NOMO-1 (cell line): ENCODE results near the gene DAB2IP.

ENCODE experiments used
- DNase-seq, 2 experiments: peaks; one replicate each; lab custom pipeline; 2025; ENCODE audit not compliant: unreplicated experiment in 2 of 2; lab: John Stamatoyannopoulos, UW

Gene DAB2IP

DNA sequence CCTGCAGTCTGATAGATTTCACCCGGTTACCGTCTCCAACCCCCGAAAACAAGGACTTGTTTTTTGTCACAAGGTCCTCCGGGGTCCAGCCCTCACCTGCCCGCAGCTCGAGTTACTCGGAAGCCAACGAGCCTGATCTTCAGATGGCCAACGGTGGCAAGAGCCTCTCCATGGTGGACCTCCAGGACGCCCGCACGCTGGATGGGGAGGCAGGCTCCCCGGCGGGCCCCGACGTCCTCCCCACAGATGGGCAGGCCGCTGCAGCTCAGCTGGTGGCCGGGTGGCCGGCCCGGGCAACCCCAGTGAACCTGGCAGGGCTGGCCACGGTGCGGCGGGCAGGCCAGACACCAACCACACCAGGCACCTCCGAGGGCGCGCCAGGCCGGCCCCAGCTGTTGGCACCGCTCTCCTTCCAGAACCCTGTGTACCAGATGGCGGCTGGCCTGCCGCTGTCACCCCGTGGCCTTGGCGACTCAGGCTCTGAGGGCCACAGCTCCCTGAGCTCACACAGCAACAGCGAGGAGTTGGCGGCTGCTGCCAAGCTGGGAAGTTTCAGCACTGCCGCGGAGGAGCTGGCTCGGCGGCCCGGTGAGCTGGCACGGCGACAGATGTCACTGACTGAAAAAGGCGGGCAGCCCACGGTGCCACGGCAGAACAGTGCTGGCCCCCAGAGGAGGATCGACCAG lies 121.3 kb downstream of the DAB2IP start:
- DNase-seq = no peak

DNA sequence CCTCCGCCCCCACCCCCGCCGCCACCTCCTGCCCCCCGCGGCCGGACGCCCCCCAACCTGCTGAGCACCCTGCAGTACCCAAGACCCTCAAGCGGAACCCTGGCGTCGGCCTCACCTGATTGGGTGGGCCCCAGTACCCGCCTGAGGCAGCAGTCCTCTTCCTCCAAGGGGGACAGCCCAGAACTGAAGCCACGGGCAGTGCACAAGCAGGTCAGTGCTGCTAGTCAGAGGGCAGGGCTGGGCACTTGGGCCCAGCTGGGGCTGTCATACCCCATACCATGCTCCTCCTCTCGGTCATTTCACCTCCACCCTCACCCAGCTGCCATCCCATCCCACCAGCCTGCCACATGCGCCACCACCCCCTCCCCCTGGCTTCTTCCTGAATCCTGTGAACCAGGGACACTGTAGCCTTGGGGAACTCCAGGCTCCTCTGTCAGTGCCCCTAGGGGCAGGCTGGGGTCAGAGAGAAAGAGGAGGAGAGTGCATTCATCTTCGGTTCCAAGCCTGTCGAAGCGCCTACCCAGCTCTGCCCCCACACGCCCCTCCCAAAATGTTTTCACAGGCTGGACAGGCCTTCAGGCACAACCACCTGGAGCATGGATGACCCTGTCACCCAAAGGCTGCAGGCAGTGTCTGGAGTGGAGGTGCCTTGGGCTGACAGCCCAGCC lies 122.0 kb downstream of the DAB2IP start:
- DNase-seq = no peak

DNA sequence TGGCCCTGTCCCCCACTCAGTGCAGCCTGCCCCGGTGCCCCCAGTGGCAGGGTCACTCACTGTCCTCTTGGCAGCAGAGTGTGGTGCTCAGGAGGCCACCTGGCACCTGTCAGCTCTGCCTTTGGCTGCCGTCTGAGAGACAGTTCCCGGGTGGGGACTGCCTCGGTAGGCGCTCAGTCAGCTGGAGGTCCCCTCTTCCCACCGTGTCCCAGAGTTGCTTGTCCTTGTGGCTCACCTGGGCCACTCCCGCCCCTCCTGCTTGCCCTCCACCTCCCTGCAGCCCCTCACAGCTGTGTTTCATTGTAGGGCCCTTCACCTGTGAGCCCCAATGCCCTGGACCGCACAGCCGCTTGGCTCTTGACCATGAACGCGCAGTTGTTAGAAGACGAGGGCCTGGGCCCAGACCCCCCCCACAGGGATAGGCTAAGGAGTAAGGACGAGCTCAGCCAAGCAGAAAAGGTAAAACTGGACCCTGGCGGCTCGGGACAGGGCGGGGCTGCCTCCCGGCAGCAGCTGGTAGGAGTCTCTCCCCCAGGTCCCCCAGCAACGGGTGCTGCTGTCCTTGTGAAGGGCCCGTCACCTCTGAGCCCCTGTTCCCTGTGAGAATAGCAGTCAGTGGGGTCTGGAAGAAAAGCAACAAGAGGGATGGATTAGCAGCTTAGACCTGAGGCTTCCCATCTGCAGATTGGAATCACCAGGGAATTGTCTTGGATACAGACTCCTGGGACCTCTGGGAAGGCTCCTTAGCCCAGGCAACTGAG lies 122.7 kb downstream of the DAB2IP start:
- no peak for DNase-seq

DNA sequence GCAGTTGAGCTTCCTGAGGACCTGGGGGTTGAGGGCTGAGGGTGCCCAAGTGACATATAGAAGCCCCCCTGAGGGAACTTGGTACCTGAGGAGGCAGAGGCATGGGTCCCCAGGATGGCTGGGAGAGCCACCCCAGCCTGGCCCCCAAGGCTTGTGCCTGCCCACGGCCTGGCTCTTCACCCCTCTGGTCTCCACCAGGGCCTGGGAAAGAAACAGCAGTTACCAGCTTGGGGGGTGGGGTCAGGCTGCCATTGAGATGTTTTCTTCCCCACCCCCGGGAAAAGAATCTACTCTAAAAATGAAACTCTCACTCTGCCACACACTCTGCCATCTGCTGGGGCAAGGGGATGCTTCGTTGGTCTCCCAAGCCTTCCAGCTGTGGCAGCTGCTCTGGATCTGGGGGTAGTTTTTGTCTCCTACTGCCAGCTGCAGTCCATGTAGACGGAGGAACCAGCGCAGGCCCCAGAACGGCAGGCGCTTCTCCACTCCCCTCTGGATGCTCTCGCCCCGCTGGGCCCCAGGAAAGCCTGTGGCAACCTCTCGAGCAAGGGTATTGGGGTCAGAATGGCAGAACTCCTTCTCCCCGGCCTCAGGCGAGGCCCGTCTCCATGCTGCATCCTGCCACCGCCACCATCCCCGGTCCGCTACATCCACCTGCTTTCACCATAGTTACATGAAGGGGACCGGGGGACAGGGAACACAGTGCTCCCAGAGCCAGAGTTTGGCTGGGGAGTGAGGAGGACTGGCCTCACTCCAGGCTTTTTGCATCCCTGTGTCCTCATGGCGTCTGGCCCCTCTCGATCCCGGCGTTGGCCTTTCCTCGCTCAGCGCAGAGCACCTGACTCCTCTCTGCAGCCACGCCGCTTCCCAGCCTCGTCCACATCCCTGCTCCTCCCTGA lies 123.5 kb downstream of the DAB2IP start:
- DNase-seq = no peak

DNA sequence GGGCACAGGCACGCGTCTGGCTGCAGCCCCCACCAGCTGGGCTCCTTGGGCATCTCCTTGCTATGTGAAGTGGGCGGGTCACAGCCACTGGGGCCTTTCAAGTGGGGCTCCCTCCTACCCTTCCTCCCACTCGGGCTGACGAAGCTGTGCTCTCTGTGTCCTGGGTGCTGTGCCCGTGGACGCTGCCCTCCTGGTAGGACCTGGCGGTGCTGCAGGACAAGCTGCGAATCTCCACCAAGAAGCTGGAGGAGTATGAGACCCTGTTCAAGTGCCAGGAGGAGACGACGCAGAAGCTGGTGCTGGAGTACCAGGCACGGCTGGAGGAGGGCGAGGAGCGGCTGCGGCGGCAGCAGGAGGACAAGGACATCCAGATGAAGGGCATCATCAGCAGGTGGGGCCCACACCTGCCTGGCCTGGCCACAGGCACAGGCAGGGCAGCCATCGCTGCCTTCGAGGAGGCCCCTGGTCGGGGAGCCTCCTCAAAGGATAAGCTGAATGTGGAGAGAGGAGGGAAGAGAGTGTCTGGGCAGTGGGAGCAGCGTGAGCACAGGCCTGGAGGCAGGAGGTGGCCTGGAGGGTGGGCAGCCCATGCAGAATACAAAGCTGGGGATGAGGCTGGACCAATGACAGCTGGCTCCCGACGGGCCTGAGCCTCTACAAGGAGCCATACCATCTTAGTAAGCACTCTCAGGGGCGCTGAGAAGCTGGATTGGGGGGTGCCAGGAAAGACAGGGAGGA lies 124.7 kb downstream of the DAB2IP start:
- DNase-seq = no peak

DNA sequence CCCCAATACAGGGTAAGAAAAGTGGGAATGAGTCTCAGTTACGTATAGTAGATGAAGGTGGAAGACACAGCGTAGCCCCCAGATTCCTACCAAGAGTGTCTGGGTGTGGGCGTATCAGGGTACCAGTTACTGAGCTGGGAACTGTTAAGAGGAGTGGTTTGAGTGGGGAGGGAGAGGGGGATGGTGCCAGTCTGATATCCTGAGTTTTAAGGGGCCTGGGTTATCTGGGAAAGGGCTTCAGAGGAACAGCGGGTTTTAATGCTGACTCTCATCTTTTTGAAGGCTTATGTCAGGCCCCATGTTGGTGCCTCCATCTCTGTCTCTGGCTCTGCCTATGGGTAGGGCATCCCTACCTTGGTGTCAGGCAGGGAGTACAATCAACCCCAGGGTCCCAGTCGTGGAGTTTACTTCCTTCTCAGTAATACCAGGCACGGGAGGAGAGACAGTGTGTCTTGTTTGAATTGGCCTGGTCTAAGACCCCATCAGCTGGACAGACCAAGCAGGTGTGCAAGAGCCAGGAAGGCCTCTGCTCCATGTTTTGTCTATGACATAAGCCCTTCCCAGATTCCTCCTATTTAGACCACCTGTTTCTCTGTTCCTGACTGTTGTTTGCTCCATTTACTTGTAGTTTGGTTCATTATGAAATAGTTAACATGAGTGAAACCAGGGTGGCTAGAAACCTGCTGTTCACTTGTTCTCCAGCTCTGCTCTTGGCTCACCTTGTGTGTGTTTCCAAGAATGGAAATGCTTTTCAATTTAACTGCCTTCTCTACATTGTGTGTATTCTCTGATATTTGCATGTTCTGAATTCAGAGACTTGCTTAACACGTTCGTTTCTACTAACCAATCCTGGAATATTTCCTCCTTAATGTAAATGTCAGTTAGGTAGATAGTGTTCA lies 125.6 kb downstream of the DAB2IP start:
- DNase-seq = no peak

DNA sequence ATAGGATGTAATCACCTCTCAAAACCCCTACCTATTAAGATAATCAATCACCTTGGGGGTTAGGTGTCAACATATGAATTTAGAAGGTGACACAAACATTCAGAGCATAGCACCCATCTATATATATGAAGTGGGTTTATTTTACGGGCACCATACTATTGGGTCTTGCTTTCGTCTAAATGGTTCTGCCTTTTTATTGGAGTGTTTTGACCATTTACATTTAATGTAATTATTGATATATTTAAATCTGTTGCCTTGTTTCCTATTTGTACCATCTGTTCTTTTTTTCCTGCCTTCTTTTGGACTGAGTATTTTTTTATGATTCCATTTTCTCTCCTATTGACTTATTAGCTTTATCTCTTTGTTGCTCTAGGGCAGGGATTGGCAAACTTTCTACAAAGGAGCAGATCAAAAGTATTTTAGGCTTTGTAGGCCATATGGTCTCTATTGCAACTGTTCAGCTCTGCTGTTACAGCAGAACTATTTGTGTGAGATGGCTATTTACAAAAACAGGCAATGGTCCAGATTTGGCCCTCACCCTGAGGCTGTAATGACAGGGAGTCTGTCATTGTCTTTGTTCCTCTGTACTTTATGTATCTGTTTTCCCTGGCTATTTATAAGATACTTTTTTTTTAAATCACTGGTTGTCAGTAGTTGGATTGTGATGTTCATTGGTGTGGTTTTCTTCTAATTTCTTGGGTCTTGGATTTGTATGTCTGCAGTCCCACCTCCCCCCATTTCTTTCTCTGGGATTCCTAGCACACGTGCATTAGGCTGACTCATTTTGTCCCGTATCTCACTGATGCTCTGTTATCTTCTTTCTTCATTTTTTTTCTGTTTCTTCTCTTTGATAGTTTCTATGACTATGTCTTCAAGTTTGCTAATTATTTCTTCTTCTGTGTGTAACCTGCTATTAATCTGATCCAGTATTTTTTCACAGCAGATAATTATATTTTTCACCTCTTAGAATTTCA lies 127.1 kb downstream of the DAB2IP start:
- DNase-seq = no peak

DNA sequence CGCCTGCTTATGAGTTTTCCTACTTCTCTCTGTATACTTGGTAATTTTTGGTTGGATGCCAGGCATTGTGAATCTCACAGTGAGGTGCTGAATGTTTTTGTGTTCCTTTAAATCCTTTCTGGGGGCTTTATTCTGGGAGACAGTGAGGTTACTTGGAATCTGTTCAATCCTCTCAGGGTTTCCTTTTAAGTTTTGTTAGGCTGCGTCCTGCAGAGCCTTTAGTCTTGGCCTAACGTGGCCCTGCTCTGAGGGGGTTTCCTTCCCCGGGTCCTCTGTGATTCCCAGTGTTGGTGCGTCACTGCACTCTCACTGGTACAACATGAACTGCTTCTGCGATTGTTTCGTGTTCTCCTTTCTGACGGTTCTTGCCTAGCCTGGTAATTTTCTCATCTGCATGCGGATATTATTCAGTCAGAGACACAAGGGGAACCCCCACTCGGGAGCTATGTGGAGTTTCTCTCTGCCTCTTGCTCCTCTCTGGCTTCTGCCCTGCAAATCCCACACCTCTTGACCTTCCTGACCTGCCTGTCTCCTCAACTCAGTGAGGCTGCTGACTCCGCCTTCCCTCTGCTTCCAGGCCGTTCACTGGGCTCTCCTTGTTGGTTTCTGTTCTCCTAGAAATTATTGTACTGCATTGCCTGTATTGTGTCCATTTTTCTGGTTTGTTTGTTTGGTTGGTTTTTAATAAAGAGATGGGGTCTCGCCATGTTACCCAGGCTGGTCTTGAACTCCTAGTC lies 128.1 kb downstream of the DAB2IP start:
- DNase-seq = no peak

DNA sequence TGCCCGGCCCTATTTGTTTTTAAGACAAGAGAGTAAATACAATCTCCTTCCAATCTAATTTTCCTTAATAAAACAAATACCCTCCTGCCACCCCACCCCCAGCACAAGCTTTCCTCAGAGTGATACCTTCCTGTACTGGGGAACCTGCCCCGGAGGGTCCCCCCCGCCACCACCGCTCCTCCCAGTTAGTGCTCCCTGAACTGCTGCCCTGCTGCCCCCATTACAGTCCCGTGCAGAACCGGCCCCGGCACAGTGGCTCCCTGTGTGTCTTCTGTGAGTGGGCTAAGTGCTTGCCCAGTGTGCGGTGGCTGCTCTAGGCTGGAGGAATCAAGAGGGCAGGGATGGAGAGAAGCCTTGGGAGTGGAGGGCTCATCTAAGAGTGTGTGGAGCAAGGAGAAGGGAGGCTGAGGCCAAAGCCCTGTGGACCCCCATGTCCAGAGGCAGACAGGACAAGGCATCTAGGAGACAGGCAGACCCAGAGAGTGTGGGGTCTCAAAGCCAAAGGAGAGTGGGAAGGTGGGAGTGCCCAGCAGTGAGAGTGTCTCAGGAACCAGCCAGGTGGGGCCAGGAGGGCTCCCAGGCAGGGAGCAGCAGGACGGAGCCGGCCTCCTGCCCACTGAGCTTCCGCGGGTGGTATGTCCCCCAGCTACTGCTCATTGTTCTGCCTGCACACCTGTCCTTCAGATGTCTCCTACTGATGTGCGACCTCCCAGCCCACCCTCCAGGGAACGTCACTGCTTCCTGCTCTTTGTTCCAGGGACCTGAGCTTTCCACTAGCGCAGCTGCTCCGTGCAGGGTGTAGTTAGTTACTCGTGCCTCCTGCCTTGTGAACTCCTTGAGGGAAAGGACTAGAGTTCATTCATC lies 129.0 kb downstream of the DAB2IP start:
- no peak for DNase-seq

DNA sequence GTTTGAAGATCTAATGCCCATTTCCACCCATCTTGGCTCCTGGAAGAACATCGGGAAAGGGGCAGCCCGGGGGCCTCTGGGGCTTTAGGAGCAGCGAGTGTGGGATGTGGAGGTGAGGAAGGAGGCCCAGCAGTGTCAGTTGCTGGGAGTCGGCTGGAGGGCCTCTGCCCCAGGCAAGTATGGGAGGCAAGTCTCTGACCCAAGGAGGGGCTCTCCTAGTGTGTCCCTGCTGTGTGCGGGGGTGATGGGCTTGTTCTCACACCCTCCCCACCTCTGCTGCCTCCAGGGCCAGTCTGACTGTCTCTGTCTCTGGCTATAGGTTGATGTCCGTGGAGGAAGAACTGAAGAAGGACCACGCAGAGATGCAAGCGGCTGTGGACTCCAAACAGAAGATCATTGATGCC lies 129.7 kb downstream of the DAB2IP start:
- no peak for DNase-seq

DNA sequence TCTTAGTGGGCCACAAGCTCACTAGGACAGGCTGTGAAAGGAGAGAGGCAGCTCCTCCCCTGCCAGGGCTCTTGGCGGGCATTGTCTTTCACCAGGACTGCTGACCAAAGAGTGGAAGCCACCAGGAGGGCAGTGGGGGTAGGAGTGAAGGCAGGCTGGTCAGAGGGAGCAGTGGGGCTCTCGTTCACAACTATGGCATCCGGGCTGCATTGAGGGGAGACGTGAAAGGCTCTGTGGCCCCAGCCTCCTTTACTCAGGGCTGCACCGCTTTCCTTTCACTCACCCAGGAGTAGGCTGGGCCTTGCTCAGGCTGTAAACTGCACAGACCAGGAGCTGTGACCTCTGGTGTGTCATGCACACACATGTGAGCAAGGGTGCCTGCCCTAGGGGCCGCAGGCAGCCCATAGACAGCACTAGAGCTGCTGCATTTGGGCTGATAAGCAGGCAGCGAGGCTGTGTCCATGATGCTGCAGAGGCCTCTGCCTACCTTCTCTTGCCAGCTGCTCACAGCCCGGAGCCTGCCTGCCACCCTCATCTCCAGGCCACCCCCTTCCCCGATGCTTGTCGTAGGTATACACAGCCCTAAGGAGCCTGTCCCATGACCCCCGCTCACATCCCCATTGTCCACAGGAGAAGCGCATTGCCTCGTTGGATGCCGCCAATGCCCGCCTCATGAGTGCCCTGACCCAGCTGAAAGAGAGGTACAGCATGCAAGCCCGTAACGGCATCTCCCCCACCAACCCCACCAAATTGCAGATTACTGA lies 130.4 kb downstream of the DAB2IP start:
- DNase-seq = no peak

DNA sequence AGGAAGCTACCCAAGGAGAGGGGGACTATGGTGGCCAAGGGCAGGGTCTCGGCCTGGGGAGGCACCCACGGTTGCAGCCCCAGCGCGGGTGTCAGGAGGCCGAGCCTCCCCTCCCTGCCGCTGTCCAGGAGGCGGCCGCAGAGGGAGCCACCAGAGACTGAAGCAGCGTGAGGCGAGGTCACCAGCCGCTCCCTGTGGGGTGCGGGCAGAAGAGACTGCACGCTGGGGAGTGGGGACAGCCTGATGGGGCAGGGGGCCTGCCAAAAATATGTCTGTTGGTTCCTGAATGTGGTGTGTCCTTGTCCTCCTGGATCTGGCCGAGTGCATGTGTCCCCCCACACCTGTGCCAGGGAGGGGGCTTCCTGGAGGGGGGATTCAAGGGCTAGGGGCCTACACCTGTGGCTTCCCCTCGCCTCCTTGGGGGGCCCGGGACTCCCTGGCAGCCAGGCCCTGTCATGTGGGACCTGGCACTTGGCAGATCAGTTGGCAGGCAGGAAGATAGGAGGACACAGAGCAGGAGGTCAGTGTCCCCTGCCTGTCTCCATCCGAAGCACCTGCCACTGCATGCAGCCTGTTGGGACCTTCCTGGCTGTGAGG lies 131.2 kb downstream of the DAB2IP start:
- DNase-seq = no peak

DNA sequence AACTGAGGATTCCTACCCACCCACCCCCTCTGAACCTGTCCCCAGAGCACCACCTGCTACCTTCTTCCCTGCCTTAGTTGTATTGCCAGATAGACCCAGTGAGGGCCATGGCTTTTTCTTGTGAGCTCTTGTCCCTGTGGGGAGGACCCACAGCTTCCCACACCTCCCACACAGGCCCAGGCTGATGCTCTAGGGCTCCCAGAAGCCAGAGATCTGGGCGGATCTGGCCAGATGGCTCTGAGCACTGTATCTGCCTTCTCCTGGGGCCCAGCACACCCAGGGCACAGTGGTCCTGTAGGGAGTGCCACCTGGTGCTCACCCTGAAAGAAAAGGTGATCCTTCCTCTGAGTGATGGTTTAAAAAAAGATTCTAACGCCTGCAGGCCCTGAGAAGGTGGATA lies 131.7 kb downstream of the DAB2IP start:
- no peak for DNase-seq

DNA sequence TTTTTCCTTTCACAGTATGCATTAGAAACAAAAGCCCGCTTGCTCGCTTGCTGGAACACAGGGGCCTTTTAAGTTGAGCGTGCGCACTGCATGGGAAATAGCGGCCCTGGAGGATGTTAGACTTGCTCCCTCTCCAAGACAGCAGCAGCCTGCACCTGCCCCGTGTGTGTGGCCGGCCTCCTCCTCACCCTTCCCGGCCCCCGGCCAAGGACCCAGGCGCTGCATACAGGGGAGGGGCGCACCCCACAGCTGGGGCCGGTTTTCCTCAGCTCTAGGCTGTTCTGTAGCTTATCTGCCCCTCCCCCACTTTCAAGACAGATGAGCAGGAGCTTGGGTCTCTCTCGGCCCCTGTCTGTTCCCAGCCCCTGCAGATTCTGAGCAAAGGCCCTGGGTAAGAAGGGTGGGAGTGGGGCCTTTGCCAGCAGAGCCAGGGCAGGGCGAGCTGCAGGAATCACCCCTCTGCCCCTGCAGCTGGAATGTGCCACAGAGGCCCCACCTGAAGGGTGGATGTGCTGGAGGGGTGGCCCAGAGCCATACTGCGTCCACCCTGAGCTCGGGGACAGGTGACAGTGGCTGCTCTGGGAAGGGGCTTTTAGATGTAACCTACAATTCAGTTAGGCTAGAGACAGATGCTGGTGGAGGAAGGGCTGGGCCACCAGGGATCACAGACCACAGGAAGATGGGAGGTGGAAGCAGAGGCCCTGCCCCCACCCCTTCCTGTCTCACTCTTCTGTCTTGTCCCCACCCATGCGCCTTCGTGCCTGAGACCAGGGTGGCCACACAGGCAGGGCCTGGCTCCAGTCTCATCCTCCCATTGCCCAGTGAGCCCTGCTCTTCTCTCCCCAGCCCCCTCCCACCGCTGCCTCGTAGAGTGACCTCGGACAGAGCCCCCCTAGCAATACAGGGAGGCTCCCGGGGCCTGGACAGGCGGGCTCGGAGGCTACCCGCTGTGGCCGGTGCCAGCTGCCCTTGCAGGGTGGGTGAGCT lies 132.4 kb downstream of the DAB2IP start:
- no peak for DNase-seq
